SK-N-MC (cell line): ENCODE measurements around the gene SWAP70.

ENCODE experiments used
- EZH2 ChIP-seq: fragments of 200-600 bp; sonication (generic); IDR thresholded peaks from one replicate; pipeline ENCODE4 v1.6.1; 2017; ENCODE audit warnings: antibody characterized with exemption
- FOXP2 ChIP-seq: optimal IDR thresholded peaks from 2 replicates; pipeline ENCODE3; 2011; ENCODE audit warnings: mild to moderate bottlenecking, moderate library complexity; ENCODE audit not compliant: insufficient read depth; ENCODE audit errors: extremely low read length, control extremely low read depth
- POLR2AphosphoS5 ChIP-seq: IDR thresholded peaks from 2 replicates; pipeline ENCODE4 v1.6.1; 2012; ENCODE audit warnings: mild to moderate bottlenecking, low read depth, low read length, borderline replicate concordance

DNA sequence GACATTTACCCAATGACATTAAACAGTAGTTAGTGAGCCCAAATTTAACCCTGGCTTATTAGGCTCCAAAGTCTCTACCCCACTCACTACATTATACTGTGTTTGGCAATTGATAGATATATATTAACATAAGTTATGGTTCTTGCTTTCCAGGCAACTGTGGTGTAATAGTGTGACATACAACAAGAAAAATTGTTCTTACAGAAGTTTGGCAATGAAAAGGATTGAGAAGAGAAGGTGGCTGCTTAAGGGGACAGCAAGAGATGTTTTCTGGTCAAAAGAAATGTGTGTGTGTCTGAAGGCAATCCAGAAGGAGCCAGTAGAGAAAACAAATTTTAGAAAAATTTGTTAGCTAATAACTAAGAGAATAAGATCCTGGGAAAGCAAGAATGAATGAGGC lies 132.4 kb downstream of the SWAP70 start:
- TF ChIP-seq EZH2: no peak
- no peak for TF ChIP-seq POLR2AphosphoS5
- no peak for TF ChIP-seq FOXP2
